ENCODE measurements around the gene IGDCC3. TPM values are rescaled to one million over a fixed set of nuclear protein-coding genes. Genes with fewer than 3 reads are reported as not detected.
A peak's percentile ranks its signal among the peaks of the same experiment; 100 is the strongest.
"Not testable (repeated sequence)": the region's sequence is repeated elsewhere in the genome, so short reads cannot be mapped to it uniquely, and the experiment has no call there.

The IGDCC3 gene
- total RNA-seq, 1 donor from 2014 or later = not detected

- DNase-seq = peak; percentile 65
Measured at GRCh38 chr15:65368302-65369211, 9.2 kb downstream of the IGDCC3 start.

- DNase-seq = no peak
Measured at GRCh38 chr15:65366122-65366892, 11.5 kb downstream of the IGDCC3 start.

GRCh38 chr15:65365229-65365628 lies 12.6 kb downstream of the IGDCC3 start:
- DNase-seq = no peak

GRCh38 chr15:65363766-65364165 lies 14.0 kb downstream of the IGDCC3 start:
- no peak for DNase-seq

- no peak for DNase-seq
Measured at GRCh38 chr15:65363306-65363705, 14.5 kb downstream of the IGDCC3 start.

GRCh38 chr15:65362491-65362890 lies 15.3 kb downstream of the IGDCC3 start:
- DNase-seq = no peak

GRCh38 chr15:65361708-65362459 lies 15.9 kb downstream of the IGDCC3 start:
- no peak for DNase-seq

GRCh38 chr15:65360506-65360905 lies 17.3 kb downstream of the IGDCC3 start:
- no peak for DNase-seq

- no peak for DNase-seq
Measured at GRCh38 chr15:65355988-65356353, 21.8 kb downstream of the IGDCC3 start.

GRCh38 chr15:65355173-65355987 lies 22.4 kb downstream of the IGDCC3 start:
- no peak for DNase-seq

GRCh38 chr15:65354835-65355172 lies 23.0 kb downstream of the IGDCC3 start:
- no peak for DNase-seq

- not testable (repeated sequence) for DNase-seq
Measured at GRCh38 chr15:65351972-65352371, 25.8 kb downstream of the IGDCC3 start.

GRCh38 chr15:65349338-65349737 lies 28.5 kb downstream of the IGDCC3 start:
- no peak for DNase-seq

GRCh38 chr15:65347756-65348155 lies 30.0 kb downstream of the IGDCC3 start:
- not testable (repeated sequence) for DNase-seq

- DNase-seq = no peak
Measured at GRCh38 chr15:65346856-65347598, 30.8 kb downstream of the IGDCC3 start.

- no peak for DNase-seq
Measured at GRCh38 chr15:65344914-65345275, 32.9 kb downstream of the IGDCC3 start.

- no peak for DNase-seq
Measured at GRCh38 chr15:65344214-65344913, 33.4 kb downstream of the IGDCC3 start.

GRCh38 chr15:65343374-65343981 lies 34.3 kb downstream of the IGDCC3 start:
- DNase-seq = no peak

- DNase-seq = no peak
Measured at GRCh38 chr15:65342493-65342892, 35.3 kb downstream of the IGDCC3 start.

GRCh38 chr15:65339920-65340319 lies 37.9 kb downstream of the IGDCC3 start:
- no peak for DNase-seq

Data from dermis blood vessel endothelial cell (primary cell).